GM23248 (cell line): Measurements from ENCODE around the gene SLC9A2. TPM values are rescaled to one million over a fixed set of nuclear protein-coding genes. Genes with fewer than 3 reads are reported as not detected.

Experiments
- DNase-seq: peaks from one replicate; pipeline ENCODE4 v3.0.0-alpha.2; 2015
- H2AFZ ChIP-seq: fragments of 200-600 bp; sonication (generic); 2 replicates; pipeline ENCODE4 v1.6.1; 2016; ENCODE audit warnings: antibody characterized with exemption
- H3F3A ChIP-seq: fragments of 200-600 bp; sonication (generic); 2 replicates; pipeline ENCODE4 v1.6.1; 2016; ENCODE audit warnings: mild to moderate bottlenecking, antibody characterized with exemption, mixed run types; ENCODE audit not compliant: insufficient read depth
- H3K27ac ChIP-seq: fragments of 200-600 bp; sonication (generic); 2 replicates; pipeline ENCODE4 v1.5.1; 2016; ENCODE audit warnings: mild to moderate bottlenecking
- H3K27me3 ChIP-seq: fragments of 200-600 bp; sonication (generic); replicated peaks from 2 replicates; pipeline ENCODE4 v1.6.1; 2016; ENCODE audit warnings: mild to moderate bottlenecking; ENCODE audit not compliant: insufficient read depth
- H3K36me3 ChIP-seq: fragments of 200-600 bp; sonication (generic); 2 replicates; pipeline ENCODE4 v1.6.1; 2016; ENCODE audit warnings: low read depth, mild to moderate bottlenecking
- H3K4me1 ChIP-seq: fragments of 200-600 bp; sonication (generic); 2 replicates; pipeline ENCODE4 v1.6.1; 2016; ENCODE audit warnings: mild to moderate bottlenecking; ENCODE audit not compliant: insufficient read depth
- H3K4me2 ChIP-seq: fragments of 200-600 bp; sonication (generic); one replicate; pipeline ENCODE4 v1.6.1; 2016; ENCODE audit warnings: mild to moderate bottlenecking; ENCODE audit not compliant: unreplicated experiment
- H3K4me3 ChIP-seq: fragments of 200-600 bp; sonication (generic); 2 replicates; pipeline ENCODE4 v1.5.1; 2016; ENCODE audit warnings: mild to moderate bottlenecking
- H3K79me2 ChIP-seq: fragments of 200-600 bp; sonication (generic); 2 replicates; pipeline ENCODE4 v1.6.1; 2016; ENCODE audit warnings: mild to moderate bottlenecking; ENCODE audit not compliant: insufficient read depth
- H3K9ac ChIP-seq: fragments of 200-600 bp; sonication (generic); 2 replicates; pipeline ENCODE4 v1.6.1; 2016; ENCODE audit warnings: mild to moderate bottlenecking
- H3K9me2 ChIP-seq: fragments of 200-600 bp; sonication (generic); 2 replicates; pipeline ENCODE4 v1.6.1; 2016; ENCODE audit warnings: mixed run types, mild to moderate bottlenecking, moderate library complexity; ENCODE audit not compliant: insufficient read depth
- H3K9me3 ChIP-seq: fragments of 200-600 bp; sonication (generic); one replicate; pipeline ENCODE4 v1.6.1; 2017; ENCODE audit warnings: low read depth
- H4K20me1 ChIP-seq: fragments of 200-600 bp; sonication (generic); 2 replicates; pipeline ENCODE4 v1.6.0; 2016; ENCODE audit not compliant: insufficient read depth
- EZH2 ChIP-seq: fragments of 200-600 bp; sonication (generic); IDR thresholded peaks from 2 replicates; pipeline ENCODE4 v1.6.1; 2018; ENCODE audit warnings: antibody characterized with exemption, mild to moderate bottlenecking; ENCODE audit not compliant: insufficient read depth, poor library complexity, severe bottlenecking
- EZH2phosphoT487 ChIP-seq: fragments of 200-600 bp; sonication (generic); IDR thresholded peaks from 2 replicates; pipeline ENCODE4 v1.6.1; 2018; ENCODE audit warnings: antibody characterized with exemption, moderate library complexity, mild to moderate bottlenecking, low read depth; ENCODE audit not compliant: insufficient read depth
- WGBS, 2 experiments: methylation state at CpG; one replicate each; pipeline ENCODE4 v1.1.6; 2015 to 2017; ENCODE audit warnings: low lambda C conversion rate in 2 of 2, low coverage in 1 of 2; ENCODE audit errors: missing lambda C conversion rate in 2 of 2; 5-methylcytosine and 5-hydroxymethylcytosine counted together
- in situ Hi-C: fragments of 300-500 bp; cut with MboI; formaldehyde crosslinking; loops from 2 replicates; pipeline ENCODE4 v1.15.0; 2020
- polyA plus RNA-seq: library from polyadenylated mRNA; unstranded; fragments of >200 nt; fragmentation: Nextera tagmentation; extraction: Ambion mirVana; gene quantifications from 2 replicates; pipeline ENCODE4 v1.2.1, GENCODE V29; 2016
- total RNA-seq: library from RNA; depleted of rRNA; stranded (reverse); fragments of >200 nt; shearing (Covaris generic); gene quantifications from 2 replicates; pipeline ENCODE4 v1.2.3, GENCODE V29; 2014

The SLC9A2 gene
- total and polyA plus RNA-seq, 2 experiments from 2014 or later, result not detected

- 74% methylated on average over 6 of the region's 6 CpGs for WGBS, 2 experiments
- H3K4me2 ChIP-seq, result no peak overlapping the region
- H4K20me1 ChIP-seq, result no peaks in the 10 kb centered on the region
These were observed 15.5 kb downstream of the SLC9A2 start for GRCh38 chr2:102634831-102635241.

DNA sequence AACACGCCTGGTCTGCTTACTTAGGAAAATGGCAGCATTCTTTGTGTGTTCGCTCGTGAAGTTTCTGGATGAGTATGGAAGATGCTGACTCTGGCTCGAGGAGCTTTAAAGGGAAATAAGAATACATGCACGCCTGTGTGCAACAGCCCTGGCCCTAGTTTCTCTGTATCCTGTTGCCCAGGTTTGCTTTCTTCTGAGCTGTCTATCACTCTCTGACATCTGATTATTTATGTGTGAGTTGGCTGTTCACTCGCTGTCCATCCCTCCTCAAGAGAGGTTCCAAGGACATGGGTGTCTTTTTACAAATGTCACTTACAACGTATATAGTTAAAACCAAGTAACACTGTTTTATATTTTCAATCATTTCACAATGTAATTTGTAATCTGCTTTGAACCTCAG, 16.0 kb downstream of the SLC9A2 start:
- H3K4me1 ChIP-seq, result no peaks in the 10 kb centered on the region

More at GRCh38 chr2:102634831-102635241, 15.5 kb downstream of the SLC9A2 start:
- no peak for TF ChIP-seq EZH2phosphoT487
- no peak for TF ChIP-seq EZH2
- no peak overlapping the region for H3K9ac ChIP-seq
- no peak overlapping the region for H3K4me3 ChIP-seq
- no peaks in the 10 kb centered on the region for H3K27me3 ChIP-seq
- no peak overlapping the region for H3K27ac ChIP-seq
- no peaks in the 10 kb centered on the region for H3K79me2 ChIP-seq
- no peaks in the 10 kb centered on the region for H3K36me3 ChIP-seq
- no peak overlapping the region for H2AFZ ChIP-seq
- H3K9me2 ChIP-seq, result no peaks in the 10 kb centered on the region
- in situ Hi-C loops, result no loop called here
- no peaks in the 10 kb centered on the region for H3F3A ChIP-seq
- no peak for DNase-seq
- no peaks in the 10 kb centered on the region for H3K9me3 ChIP-seq
- H3K4me1 ChIP-seq, result no peaks in the 10 kb centered on the region

DNA sequence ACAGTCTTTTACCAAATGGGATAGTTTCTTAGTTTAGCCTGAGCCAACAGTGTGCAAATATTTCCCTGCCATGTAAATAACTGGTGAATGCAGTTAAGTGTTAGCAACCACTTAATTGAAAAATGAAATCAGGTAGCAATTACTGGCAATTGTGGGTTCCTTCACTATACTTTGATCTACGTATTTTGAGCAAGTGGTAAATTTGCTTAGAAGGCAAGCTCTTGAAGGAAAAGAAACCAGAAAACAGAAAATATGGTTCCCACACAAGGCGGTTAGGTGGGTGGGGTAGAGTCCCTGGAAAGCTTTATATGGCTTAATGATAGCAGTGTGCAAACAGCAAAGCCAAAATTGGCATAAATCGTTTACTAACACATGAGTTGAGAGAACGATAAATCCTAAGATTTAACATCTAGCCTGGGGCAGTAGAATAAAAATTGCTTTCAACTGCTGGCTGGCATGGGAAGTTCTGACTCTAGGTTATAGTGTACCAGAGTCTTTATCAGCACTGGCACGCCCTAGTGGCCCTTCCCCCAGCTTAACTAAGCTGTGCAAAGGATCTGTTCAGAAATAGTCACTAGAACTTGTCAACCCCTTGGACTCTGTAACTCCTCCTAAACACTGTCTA, 17.0 kb downstream of the SLC9A2 start:
- no peaks in the 10 kb centered on the region for H3F3A ChIP-seq
- no peak overlapping the region for H2AFZ ChIP-seq
- H3K9me2 ChIP-seq, result no peaks in the 10 kb centered on the region
- DNase-seq, result no peak
- H4K20me1 ChIP-seq, result no peaks in the 10 kb centered on the region
- no peaks in the 10 kb centered on the region for H3K27me3 ChIP-seq
- H3K4me3 ChIP-seq, result no peak overlapping the region
- H3K9me3 ChIP-seq, result no peaks in the 10 kb centered on the region
- no peaks in the 10 kb centered on the region for H3K79me2 ChIP-seq
- in situ Hi-C loops, result no loop called here
- 30 to 33% methylated on average over 5 of the region's 5 CpGs for WGBS, 2 experiments
- no peaks in the 10 kb centered on the region for H3K4me1 ChIP-seq
- no peaks in the 10 kb centered on the region for H3K36me3 ChIP-seq
- no peak overlapping the region for H3K27ac ChIP-seq
- H3K4me2 ChIP-seq, result no peak overlapping the region
- no peak overlapping the region for H3K9ac ChIP-seq
- no peak for TF ChIP-seq EZH2
- TF ChIP-seq EZH2phosphoT487, result no peak

More for the DNA sequence above, 16.0 kb downstream of the SLC9A2 start:
- H2AFZ ChIP-seq, result no peak overlapping the region
- H3K4me2 ChIP-seq, result no peak overlapping the region
- in situ Hi-C loops, result no loop called here
- no peaks in the 10 kb centered on the region for H3K36me3 ChIP-seq
- H3K4me3 ChIP-seq, result no peak overlapping the region
- no peaks in the 10 kb centered on the region for H3K9me3 ChIP-seq
- no peak for DNase-seq
- no peaks in the 10 kb centered on the region for H4K20me1 ChIP-seq
- H3K27me3 ChIP-seq, result no peaks in the 10 kb centered on the region
- no peak overlapping the region for H3K9ac ChIP-seq
- no peaks in the 10 kb centered on the region for H3F3A ChIP-seq
- no peak overlapping the region for H3K27ac ChIP-seq
- no peaks in the 10 kb centered on the region for H3K9me2 ChIP-seq
- no peak for TF ChIP-seq EZH2phosphoT487
- no peak for TF ChIP-seq EZH2
- WGBS, 2 experiments, result 59 to 63% methylated on average over 7 of the region's 7 CpGs
- no peaks in the 10 kb centered on the region for H3K79me2 ChIP-seq

GRCh38 chr2:102637358-102637757, 18.0 kb downstream of the SLC9A2 start:
- in situ Hi-C loops, result no loop called here
- Histone ChIP-seq H3K27ac (no peak overlapping the region), H3K4me1 (no peaks in the 10 kb centered on the region), H3K9ac (no peak overlapping the region), H3K4me3 (no peak overlapping the region), H4K20me1 (no peaks in the 10 kb centered on the region), H3K79me2 (no peaks in the 10 kb centered on the region), H3K9me2 (no peaks in the 10 kb centered on the region), H3K36me3 (no peaks in the 10 kb centered on the region), H2AFZ (no peak overlapping the region), H3K9me3 (no peaks in the 10 kb centered on the region), H3F3A (no peaks in the 10 kb centered on the region), H3K4me2 (no peak overlapping the region), H3K27me3 (no peaks in the 10 kb centered on the region)
- WGBS, 2 experiments, result 27 to 30% methylated on average over 3 to 4 of the region's 4 CpGs
- no peak for DNase-seq
- TF ChIP-seq EZH2phosphoT487, result no peak
- TF ChIP-seq EZH2, result no peak

- H3K36me3 ChIP-seq, result no peaks in the 10 kb centered on the region
- no peaks in the 10 kb centered on the region for H4K20me1 ChIP-seq
- no peak overlapping the region for H2AFZ ChIP-seq
- no peaks in the 10 kb centered on the region for H3K27me3 ChIP-seq
- TF ChIP-seq EZH2phosphoT487 (no peak), EZH2 (no peak)
- no peak overlapping the region for H3K4me3 ChIP-seq
- H3K9me3 ChIP-seq, result no peaks in the 10 kb centered on the region
- H3K4me2 ChIP-seq, result no peak overlapping the region
- no peaks in the 10 kb centered on the region for H3K79me2 ChIP-seq
- 28 to 38% methylated on average over 2 of the region's 2 CpGs for WGBS, 2 experiments
- no peak for DNase-seq
- no peak overlapping the region for H3K27ac ChIP-seq
- H3K9ac ChIP-seq, result no peak overlapping the region
- H3K9me2 ChIP-seq, result no peaks in the 10 kb centered on the region
- no peaks in the 10 kb centered on the region for H3F3A ChIP-seq
- in situ Hi-C loops, result no loop called here
- H3K4me1 ChIP-seq, result no peaks in the 10 kb centered on the region
These were observed 20.1 kb downstream of the SLC9A2 start for GRCh38 chr2:102639429-102639828.
